WTC11 (cell line): ENCODE results near the gene CCDC60.

ENCODE experiments used
- CTCF ChIP-seq: fragments of 200-600 bp; IDR thresholded peaks from 2 replicates; pipeline ENCODE4 v1.8.0; 2022; ENCODE audit warnings: antibody characterized with exemption
- ELF4 ChIP-seq: sonication (generic); formaldehyde crosslinking; IDR thresholded peaks from 2 replicates; pipeline ENCODE4 v1.8.1; 2022; ENCODE audit warnings: low read depth, mild to moderate bottlenecking, moderate library complexity, missing genetic modification reagents
- ESRRA ChIP-seq: sonication (generic); formaldehyde crosslinking; IDR thresholded peaks from 2 replicates; pipeline ENCODE4 v1.8.1; 2022; ENCODE audit warnings: mild to moderate bottlenecking, missing genetic modification reagents, borderline replicate concordance
- FOXK1 ChIP-seq: sonication (generic); formaldehyde crosslinking; IDR thresholded peaks from 2 replicates; pipeline ENCODE4 v1.8.0; 2022; ENCODE audit warnings: mild to moderate bottlenecking, moderate library complexity, missing genetic modification reagents

- no peak for TF ChIP-seq ELF4 (CRISPR knock-in tag)
- TF ChIP-seq CTCF: no peak
- no peak for TF ChIP-seq ESRRA
- no peak for TF ChIP-seq FOXK1 (CRISPR knock-in tag)
These were observed 27.9 kb upstream of the CCDC60 start for GRCh38 chr12:119306593-119306992.
